ENCODE results near the gene VSIR.

GRCh38 chr10:71731791-71732190 lies 41.5 kb downstream of the VSIR start:
- TF ChIP-seq CTCF (IDR thresholded peaks at IDR 0.05) = no peak
- no peak for TF ChIP-seq MEF2A (IDR thresholded peaks at IDR 0.05; ENCODE audit: borderline replicate concordance, low read depth)
- no peak for TF ChIP-seq IRF3 (IDR thresholded peaks at IDR 0.05; ENCODE audit: low read depth, low read length)
- TF ChIP-seq ZBTB33 (IDR thresholded peaks at IDR 0.05; ENCODE audit: borderline replicate concordance, low read depth) = no peak
- TF ChIP-seq EZH2phosphoT487 (IDR thresholded peaks at IDR 0.05; ENCODE audit: borderline replicate concordance, low read depth) = no peak
- no peak for TF ChIP-seq POLR2AphosphoS5 (IDR thresholded peaks at IDR 0.05; ENCODE audit: low read depth, low read length)
- no peak for TF ChIP-seq ELF1 (IDR thresholded peaks at IDR 0.05)
